A549 (cell line): ENCODE data around the gene UPK3A.

Source experiments
- BHLHE40 ChIP-seq: IDR thresholded peaks from 2 replicates; pipeline ENCODE4 v1.6.1; 2012; ENCODE audit warnings: low read depth, low read length, inconsistent platforms
- CBX8 ChIP-seq: fragments of 200-600 bp; sonication (generic); IDR thresholded peaks from 2 replicates; pipeline ENCODE4 v1.6.1; 2016
- CTCF ChIP-seq: fragments of >200 bp; sonication (Bioruptor Twin); formaldehyde crosslinking; IDR thresholded peaks from 3 replicates; pipeline ENCODE4 v1.5.1; 2016
- MAFK ChIP-seq: fragments of 450-650 bp; IDR thresholded peaks from 2 replicates; pipeline ENCODE4 v1.6.1; 2014; ENCODE audit not compliant: partially characterized antibody
- MYC ChIP-seq: IDR thresholded peaks from 2 replicates; pipeline ENCODE4 v1.6.1; 2012; ENCODE audit warnings: mild to moderate bottlenecking, inconsistent platforms, low read length, improper control_type of control experiment, borderline replicate concordance
- RAD21 ChIP-seq, 2 experiments: fragments of >200 bp in 1 of 2; sonication (Bioruptor Twin) in 1 of 2; formaldehyde crosslinking in 1 of 2; IDR thresholded peaks in 1 of 2; conservative IDR thresholded peaks in 1 of 2; 2 replicates in 1 of 2; 3 replicates in 1 of 2; pipeline ENCODE4 v1.6.1; 2012 to 2018; ENCODE audit warnings: inconsistent platforms in 1 of 2

- TF ChIP-seq CTCF (no peak), MAFK (no peak), CBX8 (no peak), BHLHE40 (no peak), MYC (no peak), RAD21 (conservative IDR thresholded peaks at IDR 0.05 in 1 of 2, IDR thresholded peaks at IDR 0.05 in 1 of 2) (no peak)
These were observed 2.3 kb downstream of the UPK3A start for GRCh38 chr22:45286854-45287551.
